H1 (cell line): ENCODE measurements around the gene MAGI2.

ENCODE experiments used
- EP300 ChIP-seq, 2 experiments: IDR thresholded peaks; 1 replicate in 1 of 2; 2 replicates in 1 of 2; pipeline ENCODE4 v1.6.1; 2011 to 2012; ENCODE audit warnings: low read depth in 2 of 2, low read length in 2 of 2, mild to moderate bottlenecking in 2 of 2, borderline replicate concordance in 1 of 2, inconsistent platforms in 1 of 2, moderate library complexity in 1 of 2
- EZH2 ChIP-seq: fragments of 200-600 bp; sonication (generic); IDR thresholded peaks from 2 replicates; pipeline ENCODE4 v1.7.1; 2012; ENCODE audit warnings: low read depth, mild to moderate bottlenecking, moderate library complexity, low read length, inconsistent platforms; ENCODE audit not compliant: severe bottlenecking
- GABPA ChIP-seq: IDR thresholded peaks from 2 replicates; pipeline ENCODE4 v1.6.1; 2011; ENCODE audit warnings: mild to moderate bottlenecking, low read length, moderate library complexity, borderline replicate concordance; ENCODE audit not compliant: insufficient read depth
- JUND ChIP-seq: IDR thresholded peaks from 2 replicates; pipeline ENCODE4 v1.6.1; 2011; ENCODE audit warnings: mild to moderate bottlenecking, improper control_type of control experiment, low read length
- POLR2A ChIP-seq, 2 experiments: IDR thresholded peaks; 1 replicate in 1 of 2; 2 replicates in 1 of 2; pipeline ENCODE4 v1.6.1; 2011; ENCODE audit warnings: low read depth in 2 of 2, low read length in 2 of 2, mild to moderate bottlenecking in 2 of 2; ENCODE audit errors: control extremely low read depth in 1 of 2
- POLR2AphosphoS5 ChIP-seq: IDR thresholded peaks from 2 replicates; pipeline ENCODE4 v1.6.1; 2011; ENCODE audit warnings: low read depth, low read length
- RAD21 ChIP-seq, 2 experiments: IDR thresholded peaks in 1 of 2; conservative IDR thresholded peaks in 1 of 2; 2 replicates each; pipeline ENCODE4 v1.6.1; 2011; ENCODE audit warnings: low read depth in 2 of 2, low read length in 2 of 2, improper control_type of control experiment in 1 of 2, inconsistent platforms in 1 of 2, mild to moderate bottlenecking in 1 of 2, moderate library complexity in 1 of 2
- SP1 ChIP-seq: IDR thresholded peaks from 2 replicates; pipeline ENCODE4 v1.6.1; 2011; ENCODE audit warnings: low read depth, low read length
- SP4 ChIP-seq: IDR thresholded peaks from 2 replicates; pipeline ENCODE4 v1.6.1; 2012; ENCODE audit warnings: low read length, inconsistent platforms
- TEAD4 ChIP-seq: IDR thresholded peaks from 2 replicates; pipeline ENCODE4 v1.6.1; 2012; ENCODE audit warnings: low read depth, low read length, inconsistent platforms, mixed read lengths
- YY1 ChIP-seq: IDR thresholded peaks from 2 replicates; pipeline ENCODE4 v1.6.1; 2011; ENCODE audit warnings: low read depth, mild to moderate bottlenecking, low read length
- TF ChIP-seq, protein P1 (sequence below): IDR thresholded peaks from 2 replicates; pipeline ENCODE4 v1.6.1; 2012; ENCODE audit warnings: inconsistent platforms
- TF ChIP-seq, protein P2 (sequence below): IDR thresholded peaks from 2 replicates; pipeline ENCODE4 v1.6.1; 2011; ENCODE audit warnings: low read depth, mild to moderate bottlenecking, low read length; ENCODE audit not compliant: insufficient read depth
- TF ChIP-seq, protein P3 (sequence below), 3 experiments: IDR thresholded peaks; 1 replicate in 2 of 3; 2 replicates in 1 of 3; pipeline versions ENCODE4 v1.5.1 to v1.6.1; 2011; ENCODE audit warnings: low read length in 3 of 3, mild to moderate bottlenecking in 3 of 3, inconsistent platforms in 2 of 3, low read depth in 1 of 3, moderate library complexity in 1 of 3; ENCODE audit not compliant: insufficient read depth in 1 of 3; ENCODE audit errors: control extremely low read depth in 1 of 3

DNA sequence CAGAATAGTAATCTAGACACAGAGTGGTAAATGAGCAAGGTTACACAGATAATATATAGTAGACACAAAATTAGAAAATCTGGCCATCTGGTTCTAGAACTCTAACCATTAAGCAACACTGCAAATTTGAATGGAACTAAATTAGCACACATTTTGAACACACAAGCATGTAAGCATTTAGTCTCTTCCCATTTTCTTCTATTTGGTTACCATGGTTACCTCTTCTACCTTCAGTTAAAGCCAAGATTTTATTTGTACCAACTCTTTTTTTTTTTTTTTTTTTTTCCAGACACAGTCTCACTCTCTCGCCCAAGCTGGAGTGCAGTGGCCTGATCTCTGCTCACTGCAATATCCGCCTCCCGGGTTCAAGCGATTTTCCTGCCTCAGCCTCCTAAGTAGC is 790.5 kb downstream of the MAGI2 start:
- TF ChIP-seq TEAD4 (no peak), YY1 (no peak), POLR2A (IDR thresholded peaks at IDR 0.05; ENCODE audit: control extremely low read depth in 1 of 2, low read depth in 2 of 2, low read length in 2 of 2) (no peak), SP4 (no peak), RAD21 (IDR thresholded peaks at IDR 0.05 in 1 of 2, conservative IDR thresholded peaks at IDR 0.05 in 1 of 2; ENCODE audit: low read depth in 2 of 2, low read length in 2 of 2) (no peak), JUND (no peak), POLR2AphosphoS5 (no peak), SP1 (no peak), EZH2 (no peak), GABPA (no peak), EP300 (IDR thresholded peaks at IDR 0.05; ENCODE audit: borderline replicate concordance in 1 of 2, low read depth in 2 of 2, low read length in 2 of 2) (no peak)
- TF ChIP-seq, protein P1, sequence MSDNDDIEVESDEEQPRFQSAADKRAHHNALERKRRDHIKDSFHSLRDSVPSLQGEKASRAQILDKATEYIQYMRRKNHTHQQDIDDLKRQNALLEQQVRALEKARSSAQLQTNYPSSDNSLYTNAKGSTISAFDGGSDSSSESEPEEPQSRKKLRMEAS: no peak
- TF ChIP-seq, protein P2, sequence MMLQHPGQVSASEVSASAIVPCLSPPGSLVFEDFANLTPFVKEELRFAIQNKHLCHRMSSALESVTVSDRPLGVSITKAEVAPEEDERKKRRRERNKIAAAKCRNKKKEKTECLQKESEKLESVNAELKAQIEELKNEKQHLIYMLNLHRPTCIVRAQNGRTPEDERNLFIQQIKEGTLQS: no peak
- TF ChIP-seq, protein P3, sequence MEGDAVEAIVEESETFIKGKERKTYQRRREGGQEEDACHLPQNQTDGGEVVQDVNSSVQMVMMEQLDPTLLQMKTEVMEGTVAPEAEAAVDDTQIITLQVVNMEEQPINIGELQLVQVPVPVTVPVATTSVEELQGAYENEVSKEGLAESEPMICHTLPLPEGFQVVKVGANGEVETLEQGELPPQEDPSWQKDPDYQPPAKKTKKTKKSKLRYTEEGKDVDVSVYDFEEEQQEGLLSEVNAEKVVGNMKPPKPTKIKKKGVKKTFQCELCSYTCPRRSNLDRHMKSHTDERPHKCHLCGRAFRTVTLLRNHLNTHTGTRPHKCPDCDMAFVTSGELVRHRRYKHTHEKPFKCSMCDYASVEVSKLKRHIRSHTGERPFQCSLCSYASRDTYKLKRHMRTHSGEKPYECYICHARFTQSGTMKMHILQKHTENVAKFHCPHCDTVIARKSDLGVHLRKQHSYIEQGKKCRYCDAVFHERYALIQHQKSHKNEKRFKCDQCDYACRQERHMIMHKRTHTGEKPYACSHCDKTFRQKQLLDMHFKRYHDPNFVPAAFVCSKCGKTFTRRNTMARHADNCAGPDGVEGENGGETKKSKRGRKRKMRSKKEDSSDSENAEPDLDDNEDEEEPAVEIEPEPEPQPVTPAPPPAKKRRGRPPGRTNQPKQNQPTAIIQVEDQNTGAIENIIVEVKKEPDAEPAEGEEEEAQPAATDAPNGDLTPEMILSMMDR (IDR thresholded peaks at IDR 0.05; ENCODE audit: control extremely low read depth in 1 of 3, insufficient read depth in 1 of 3, low read depth in 1 of 3, low read length in 3 of 3): no peak
